Kasumi-1 (cell line): ENCODE measurements around the gene HSF4.

Experiments used
- DNase-seq, 2 experiments: peaks; one replicate each; lab custom pipeline; 2025; lab: John Stamatoyannopoulos, UW

HSF4 gene

GRCh38 chr16:67166598-67167168, 2.1 kb downstream of the HSF4 start:
- no peak for DNase-seq

DNA sequence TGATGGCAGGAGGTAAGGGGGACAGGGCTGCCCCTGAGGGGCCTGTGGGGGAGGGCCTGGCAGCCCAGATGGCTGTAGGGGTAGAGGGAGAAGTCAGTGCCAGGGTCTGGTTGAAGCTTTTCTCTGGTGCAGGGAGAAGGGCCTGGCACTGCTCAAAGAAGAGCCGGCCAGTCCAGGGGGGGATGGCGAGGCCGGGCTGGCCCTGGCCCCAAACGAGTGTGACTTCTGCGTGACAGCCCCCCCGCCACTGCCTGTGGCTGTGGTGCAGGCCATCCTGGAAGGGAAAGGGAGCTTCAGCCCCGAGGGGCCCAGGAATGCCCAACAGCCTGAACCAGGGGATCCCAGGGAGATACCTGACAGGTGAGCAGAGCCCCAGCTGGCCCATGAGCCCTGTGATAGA, 3.0 kb downstream of the HSF4 start:
- DNase-seq = no peak

DNA sequence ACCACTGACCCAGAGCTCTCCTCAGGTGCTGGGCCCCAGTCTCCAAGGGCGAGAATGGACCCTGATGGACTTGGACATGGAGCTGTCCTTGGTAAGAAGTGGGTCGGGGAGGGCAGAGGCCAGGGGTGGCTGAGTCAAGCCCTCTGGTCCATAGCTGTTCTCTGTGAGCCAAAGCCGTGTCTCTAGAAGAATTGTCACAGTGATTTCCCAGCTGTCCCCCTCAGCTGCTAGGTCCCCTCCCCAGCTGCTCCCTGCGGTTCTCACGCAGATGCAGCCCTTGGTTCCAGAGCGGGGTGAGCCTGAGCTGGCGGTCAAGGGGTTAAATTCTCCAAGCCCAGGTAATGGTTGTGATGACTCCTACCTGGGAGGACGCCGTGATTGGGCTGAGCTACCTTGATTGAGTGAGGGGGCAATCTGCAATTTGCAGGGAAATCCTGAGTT, 4.5 kb downstream of the HSF4 start:
- DNase-seq = no peak

GRCh38 chr16:67169642-67170167, 5.2 kb downstream of the HSF4 start:
- DNase-seq = peak in 1 of 2 experiments; percentile 21

DNA sequence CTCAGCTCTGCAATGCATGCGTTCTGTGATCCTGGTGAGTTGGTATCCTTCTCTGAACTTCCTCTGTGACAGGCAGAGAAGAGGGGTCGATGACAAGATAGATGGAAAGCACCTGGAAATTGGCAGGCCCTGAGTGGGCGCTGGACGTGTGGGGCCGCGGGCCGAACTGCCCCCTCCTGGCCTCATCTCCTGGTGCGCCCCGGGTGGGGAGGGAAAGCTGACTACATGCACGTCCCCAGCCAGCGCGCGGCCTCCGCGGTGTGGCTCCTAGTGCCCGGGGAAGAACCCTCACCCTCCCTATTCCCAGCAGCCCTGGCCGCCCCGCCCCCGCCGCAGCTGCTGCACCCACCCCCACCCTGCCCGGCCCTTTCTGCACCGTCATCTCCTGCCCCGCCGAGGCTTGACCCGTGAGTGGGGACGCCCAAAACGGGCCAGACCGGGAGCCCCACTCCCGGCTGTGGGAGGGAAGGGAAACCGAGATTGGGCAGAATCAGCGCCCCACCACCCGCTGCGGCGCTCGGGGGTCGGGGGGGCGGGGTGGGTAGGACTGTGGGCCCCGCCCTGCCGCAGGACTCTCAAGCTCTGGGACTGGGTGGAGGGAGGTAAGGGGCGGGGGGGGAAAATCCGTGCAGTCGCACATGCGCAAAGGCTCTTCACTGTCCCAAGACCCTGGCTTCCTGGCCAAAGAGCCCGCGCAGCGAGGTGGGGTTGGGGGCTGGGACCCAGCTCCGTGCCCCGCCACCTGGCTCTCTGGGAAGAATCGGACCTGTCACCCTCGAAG, 5.8 kb downstream of the HSF4 start, which contains the start of gene NOL3:
NOL3 (plus strand) TSS at position 371 of the 781 bp plus-strand sequence.
- DNase-seq = no peak

DNA sequence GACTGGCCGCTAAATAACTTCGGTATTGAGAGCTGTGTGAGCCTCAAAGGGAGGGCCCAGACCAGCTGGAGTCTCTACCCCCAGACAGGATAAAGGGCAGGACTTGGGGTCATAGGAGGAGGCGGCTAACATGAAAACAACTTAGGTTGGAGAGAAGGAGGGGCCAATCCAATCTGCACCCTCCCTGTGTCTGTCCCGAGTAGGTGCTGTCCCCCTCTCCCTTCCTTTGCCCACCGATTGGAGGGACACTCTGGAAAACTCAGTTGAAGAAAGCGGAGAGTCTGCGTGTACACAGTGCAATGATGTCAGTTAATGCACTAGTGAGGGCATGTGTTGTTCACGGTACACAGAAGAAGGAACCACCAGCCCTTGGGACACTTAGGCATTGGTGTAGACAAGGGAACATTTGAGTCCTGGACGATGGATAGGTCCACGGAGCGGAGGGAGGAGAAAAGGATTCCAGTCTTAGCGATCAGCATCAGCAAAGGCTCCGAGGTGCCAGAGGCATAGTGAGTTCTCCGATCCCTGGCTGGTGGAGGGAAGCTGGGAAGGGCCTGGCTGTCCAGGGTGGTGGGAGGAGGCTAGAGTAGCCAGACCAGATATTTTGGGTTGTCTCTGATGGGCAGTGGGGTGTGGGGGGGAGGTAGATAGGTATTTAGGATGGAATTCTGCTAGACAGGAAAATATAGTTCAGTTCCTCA, 6.6 kb downstream of the HSF4 start:
- DNase-seq = no peak

DNA sequence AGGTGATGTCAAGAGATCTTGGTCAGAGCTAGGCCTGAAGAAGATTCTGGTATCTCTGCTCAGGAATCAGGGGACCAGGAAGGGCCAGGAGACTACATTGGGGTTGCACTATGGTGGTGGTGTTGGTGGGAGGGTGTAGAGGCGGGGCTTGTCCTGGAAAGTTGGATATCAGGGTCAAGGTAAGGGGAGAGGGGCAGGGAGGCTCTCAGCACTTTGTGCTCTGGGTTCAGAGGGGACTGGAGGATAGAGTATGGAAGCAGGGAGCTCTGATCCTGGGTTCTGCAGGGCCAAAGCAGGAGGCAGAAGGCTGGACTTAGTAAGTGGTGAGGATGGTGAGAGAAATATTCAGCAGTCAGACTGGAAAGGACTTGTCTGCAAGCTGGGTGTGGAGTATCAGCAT, 8.8 kb downstream of the HSF4 start:
- no peak for DNase-seq

DNA sequence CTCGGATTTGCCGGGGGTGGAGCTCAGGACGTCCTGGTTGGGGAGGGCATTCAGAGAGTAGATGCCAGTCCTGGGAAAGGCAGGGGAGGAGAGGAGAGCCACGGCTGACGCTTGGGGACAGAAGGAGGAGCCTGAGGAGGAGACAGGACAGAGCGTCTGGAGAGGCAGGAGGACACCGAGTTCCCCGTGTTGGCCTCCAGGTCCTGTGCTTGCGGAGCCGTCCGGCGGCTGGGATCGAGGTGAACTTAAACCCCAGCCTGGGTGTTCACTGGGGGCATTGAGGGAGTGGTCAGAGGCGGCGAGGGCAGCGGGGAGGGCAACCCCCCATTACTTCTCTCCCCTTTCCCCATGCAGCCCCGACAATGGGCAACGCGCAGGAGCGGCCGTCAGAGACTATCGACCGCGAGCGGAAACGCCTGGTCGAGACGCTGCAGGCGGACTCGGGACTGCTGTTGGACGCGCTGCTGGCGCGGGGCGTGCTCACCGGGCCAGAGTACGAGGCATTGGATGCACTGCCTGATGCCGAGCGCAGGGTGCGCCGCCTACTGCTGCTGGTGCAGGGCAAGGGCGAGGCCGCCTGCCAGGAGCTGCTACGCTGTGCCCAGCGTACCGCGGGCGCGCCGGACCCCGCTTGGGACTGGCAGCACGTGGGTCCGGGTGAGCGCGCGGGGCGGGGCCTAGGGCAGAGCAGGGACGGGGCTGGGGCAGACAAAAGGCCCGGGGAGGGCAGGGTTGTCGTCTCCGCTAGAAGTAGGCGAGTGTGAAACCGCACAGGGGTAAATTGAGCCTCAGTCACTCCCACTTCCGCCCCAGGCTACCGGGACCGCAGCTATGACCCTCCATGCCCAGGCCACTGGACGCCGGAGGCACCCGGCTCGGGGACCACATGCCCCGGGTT, 9.5 kb downstream of the HSF4 start:
- peak; percentile 54 to 71 for DNase-seq

DNA sequence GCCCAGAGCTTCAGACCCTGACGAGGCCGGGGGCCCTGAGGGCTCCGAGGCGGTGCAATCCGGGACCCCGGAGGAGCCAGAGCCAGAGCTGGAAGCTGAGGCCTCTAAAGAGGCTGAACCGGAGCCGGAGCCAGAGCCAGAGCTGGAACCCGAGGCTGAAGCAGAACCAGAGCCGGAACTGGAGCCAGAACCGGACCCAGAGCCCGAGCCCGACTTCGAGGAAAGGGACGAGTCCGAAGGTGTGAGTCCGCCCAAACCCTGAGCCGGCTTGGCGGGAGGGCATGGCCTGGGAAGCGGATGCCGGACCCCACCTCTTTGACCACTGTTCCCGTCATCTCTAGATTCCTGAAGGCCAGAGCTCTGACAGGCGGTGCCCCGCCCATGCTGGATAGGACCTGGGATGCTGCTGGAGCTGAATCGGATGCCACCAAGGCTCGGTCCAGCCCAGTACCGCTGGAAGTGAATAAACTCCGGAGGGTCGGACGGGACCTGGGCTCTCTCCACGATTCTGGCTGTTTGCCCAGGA, 10.2 kb downstream of the HSF4 start:
- DNase-seq = no peak

DNA sequence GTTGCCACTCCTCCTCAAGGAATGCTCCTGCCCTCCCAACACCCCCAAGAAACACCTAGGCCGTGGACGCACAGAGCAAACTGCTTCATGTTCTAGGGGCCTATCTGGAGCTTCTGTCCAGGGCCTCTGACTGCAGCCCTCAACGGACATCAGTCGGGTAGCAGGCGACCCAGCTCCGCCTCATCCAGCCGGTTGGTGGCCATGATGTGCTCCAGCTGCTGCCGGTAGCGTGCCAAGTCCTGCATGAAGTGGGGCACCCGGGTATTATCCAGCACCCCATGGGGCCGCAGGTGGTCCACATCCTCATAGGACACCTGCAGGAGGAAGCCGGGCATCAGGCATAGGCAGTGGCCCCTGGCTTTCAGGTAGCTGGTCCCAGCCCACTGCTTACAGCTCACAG, 12.1 kb downstream of the HSF4 start:
- no peak for DNase-seq

GRCh38 chr16:67177743-67178699, 13.5 kb downstream of the HSF4 start:
- DNase-seq = peak; percentile 37 to 55

DNA sequence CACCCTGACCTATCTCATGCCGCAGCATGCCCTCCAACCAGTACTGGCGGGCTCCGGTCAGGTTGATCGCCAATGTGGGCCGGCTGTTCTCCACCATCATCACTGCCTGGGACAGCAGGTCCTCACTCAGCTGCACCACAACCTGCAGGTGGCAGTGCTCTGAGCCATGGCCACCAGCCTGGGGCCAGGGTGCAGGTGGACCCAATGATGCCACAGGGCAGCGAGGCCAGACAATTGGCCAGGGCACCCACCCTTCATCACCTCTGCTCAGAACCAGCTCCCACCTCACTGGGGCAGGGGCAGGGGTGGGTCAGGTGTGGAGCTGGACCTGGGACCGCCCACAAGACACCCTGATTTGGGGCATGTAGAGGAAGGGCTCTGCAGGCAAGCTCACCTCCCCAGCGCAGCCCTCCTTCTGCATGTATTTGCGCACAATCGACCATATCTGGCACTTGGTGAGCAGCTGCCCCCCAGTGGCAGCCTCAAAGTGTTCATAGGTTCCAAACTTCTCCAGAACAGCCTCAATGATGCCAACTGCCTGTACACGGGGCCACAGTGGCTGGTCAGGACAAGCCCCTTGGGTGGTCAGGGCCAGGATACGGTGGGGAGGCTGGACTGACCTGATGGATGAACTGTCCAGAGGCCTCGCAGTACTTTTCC, 15.0 kb downstream of the HSF4 start:
- peak; percentile 44 to 48 for DNase-seq

GRCh38 chr16:67180166-67180565, 15.6 kb downstream of the HSF4 start:
- DNase-seq = no peak

- DNase-seq = no peak
Measured at GRCh38 chr16:67181346-67181745, 16.8 kb downstream of the HSF4 start.

DNA sequence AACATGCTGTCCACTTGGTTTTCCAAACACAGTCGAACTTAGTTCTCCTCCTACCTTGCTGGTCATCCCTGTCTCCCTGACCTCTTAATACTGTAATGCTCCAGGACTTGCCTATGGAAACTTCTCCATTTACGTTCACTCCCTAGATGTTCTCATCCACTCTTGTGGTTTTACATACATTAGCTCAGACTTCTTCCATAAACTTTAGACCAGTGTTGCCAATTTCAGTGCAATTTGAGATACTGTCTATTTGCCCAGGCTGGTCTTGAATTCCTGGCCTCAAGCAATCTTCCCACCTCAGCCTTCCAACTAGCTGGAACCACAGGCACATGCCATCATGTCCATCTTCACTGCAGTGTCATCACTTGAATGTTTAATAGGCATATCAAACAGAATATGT, 17.7 kb downstream of the HSF4 start:
- no peak for DNase-seq

DNA sequence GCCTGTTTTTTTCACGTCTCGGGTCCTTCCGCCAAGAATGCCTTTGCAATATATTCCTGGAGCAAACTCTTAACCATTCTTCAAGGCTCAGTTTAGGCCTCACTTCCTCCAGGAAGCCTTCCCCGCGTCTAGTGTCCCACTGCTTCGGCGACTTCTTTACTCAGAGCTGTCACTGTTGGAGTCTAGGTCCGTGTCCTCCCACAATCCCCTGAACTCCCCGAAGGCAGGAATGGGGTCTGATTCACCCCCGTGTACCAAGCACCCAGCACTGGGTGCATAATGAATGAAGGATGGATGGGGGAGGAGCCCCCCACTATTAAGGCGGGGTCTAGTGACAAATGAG, 18.7 kb downstream of the HSF4 start:
- DNase-seq = no peak

DNA sequence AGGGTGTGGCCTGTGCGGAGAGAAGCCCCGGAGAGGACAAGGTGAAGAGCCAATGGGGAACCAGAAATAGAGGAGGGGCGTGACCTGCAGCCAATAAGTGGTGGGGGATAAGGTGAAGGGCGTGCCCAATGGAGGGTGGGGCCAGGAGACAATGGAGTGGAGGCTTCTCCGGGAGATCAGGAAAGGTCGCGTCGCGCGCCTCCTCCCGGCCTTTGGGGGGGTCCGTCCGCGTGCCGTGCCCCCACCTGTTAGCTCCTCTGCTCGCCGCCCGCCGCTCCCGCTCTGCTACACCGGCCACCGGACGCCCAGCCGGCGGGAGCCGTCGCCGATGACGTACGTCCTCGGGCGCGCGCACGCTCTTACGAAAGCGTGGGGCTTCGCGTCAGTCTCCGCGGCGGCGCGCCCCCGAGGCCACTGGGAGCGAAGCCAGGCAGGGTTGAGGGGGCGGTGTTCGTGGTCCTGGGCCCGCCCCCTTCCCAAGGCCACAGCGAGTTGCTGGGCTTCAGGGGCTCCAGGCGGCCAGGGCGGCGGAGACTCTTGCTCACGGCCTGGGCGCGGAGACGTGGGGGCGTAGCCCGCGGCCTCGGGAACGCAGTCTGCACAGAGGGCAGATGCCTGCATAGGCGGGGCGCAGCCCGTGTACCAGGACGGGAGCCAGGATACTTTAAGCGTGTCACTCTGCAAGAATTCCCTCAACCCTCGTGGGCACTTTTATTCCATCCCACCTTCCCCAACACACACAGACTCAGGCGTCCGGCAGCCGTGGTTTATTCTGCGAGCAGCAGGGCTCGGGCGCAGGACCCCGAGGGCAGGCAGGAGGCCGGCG, 19.3 kb downstream of the HSF4 start, which contains the start of gene MATCAP1:
MATCAP1 (minus strand) TSS at position 337 of the 826 bp plus-strand sequence. CDS start 3,353 bp downstream, outside the sequence.
- peak; percentile 98 to 99 for DNase-seq

GRCh38 chr16:67184453-67184994, 20.0 kb downstream of the HSF4 start:
- no peak for DNase-seq
